ENCODE results near the gene AFF2.

AFF2 gene

GRCh38 chrX:148874636-148875246, 374.3 kb downstream of the AFF2 start:
- no peaks in the 10 kb centered on the region for H3K9me2 ChIP-seq (replicated peaks; ENCODE audit: insufficient read depth, low read length)
- no peaks in the 10 kb centered on the region for H3K36me3 ChIP-seq (replicated peaks; ENCODE audit: insufficient read depth, low read length)
- H3F3A ChIP-seq (ENCODE audit: insufficient read depth, low read length): no peaks in the 10 kb centered on the region
- no peaks in the 10 kb centered on the region for H3K79me2 ChIP-seq (ENCODE audit: low read length)
- no peaks in the 10 kb centered on the region for H3K9me3 ChIP-seq (replicated peaks; ENCODE audit: insufficient read depth, low read length)
- no peak for TF ChIP-seq CTCF (IDR thresholded peaks at IDR 0.05; ENCODE audit: low read length)
- H4K20me1 ChIP-seq (ENCODE audit: insufficient read depth, low read length): no peaks in the 10 kb centered on the region
- H3K27ac ChIP-seq (ENCODE audit: low read length): no peak overlapping the region
- H3K4me2 ChIP-seq (ENCODE audit: low read depth, low read length): no peak overlapping the region
- no peaks in the 10 kb centered on the region for H3K27me3 ChIP-seq (replicated peaks; ENCODE audit: insufficient read depth, low read length)
- H2AFZ ChIP-seq (ENCODE audit: low read length): no peak overlapping the region
- no peak overlapping the region for H3K9ac ChIP-seq (ENCODE audit: low read length)
- H3K4me1 ChIP-seq (ENCODE audit: low read length): no peaks in the 10 kb centered on the region
- no peak overlapping the region for H3K4me3 ChIP-seq (ENCODE audit: low read length)
- DNase-seq: no peak

- no peak overlapping the region for H3K4me3 ChIP-seq (ENCODE audit: low read length)
- TF ChIP-seq CTCF (IDR thresholded peaks at IDR 0.05; ENCODE audit: low read length) (no peak), EZH2 (optimal IDR thresholded peaks at IDR 0.05; ENCODE audit: low read depth, low read length) (no peak), EZH2phosphoT487 (IDR thresholded peaks at IDR 0.05; ENCODE audit: low read length) (no peak)
- H3K79me2 ChIP-seq (ENCODE audit: low read length): no peaks in the 10 kb centered on the region
- H3K4me2 ChIP-seq (ENCODE audit: low read depth, low read length): no peak overlapping the region
- no peak overlapping the region for H2AFZ ChIP-seq (ENCODE audit: low read length)
- H3K27ac ChIP-seq (ENCODE audit: low read length): no peak overlapping the region
- no peaks in the 10 kb centered on the region for H4K20me1 ChIP-seq (ENCODE audit: insufficient read depth, low read length)
- H3K9me3 ChIP-seq (replicated peaks; ENCODE audit: insufficient read depth, low read length): no peaks in the 10 kb centered on the region
- no peaks in the 10 kb centered on the region for H3K4me1 ChIP-seq (ENCODE audit: low read length)
- no peaks in the 10 kb centered on the region for H3K9me2 ChIP-seq (replicated peaks; ENCODE audit: insufficient read depth, low read length)
- no peaks in the 10 kb centered on the region for H3K36me3 ChIP-seq (replicated peaks; ENCODE audit: insufficient read depth, low read length)
- DNase-seq: no peak
- H3F3A ChIP-seq (ENCODE audit: insufficient read depth, low read length): no peaks in the 10 kb centered on the region
- H3K27me3 ChIP-seq (replicated peaks; ENCODE audit: insufficient read depth, low read length): no peaks in the 10 kb centered on the region
- no peak overlapping the region for H3K9ac ChIP-seq (ENCODE audit: low read length)
Measured at GRCh38 chrX:148878371-148878770, 378.0 kb downstream of the AFF2 start.

DNA sequence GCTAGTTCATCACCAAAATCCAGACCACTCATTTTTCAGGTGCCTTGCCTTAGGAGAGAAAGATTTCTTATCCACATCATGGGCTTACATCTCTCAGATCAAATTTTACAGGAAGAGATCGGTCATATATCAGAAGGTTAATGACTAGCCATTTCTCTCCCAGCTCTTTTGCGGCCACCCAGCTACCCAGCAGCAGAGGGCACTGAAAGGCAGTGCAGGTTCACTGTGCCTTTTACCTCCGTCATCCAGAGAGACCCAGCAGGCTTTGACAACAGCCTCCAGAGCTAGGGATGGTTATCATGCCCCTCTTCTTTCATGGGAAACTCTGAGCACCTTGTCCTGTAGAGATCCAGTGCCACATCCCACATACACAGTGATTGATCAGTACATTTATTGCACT, 384.8 kb downstream of the AFF2 start:
- Histone ChIP-seq H3K9me3 (replicated peaks; ENCODE audit: insufficient read depth, low read length) (no peaks in the 10 kb centered on the region), H3K36me3 (replicated peaks; ENCODE audit: insufficient read depth, low read length) (no peaks in the 10 kb centered on the region), H3K4me2 (ENCODE audit: low read depth, low read length) (no peak overlapping the region), H2AFZ (ENCODE audit: low read length) (no peak overlapping the region), H3K79me2 (ENCODE audit: low read length) (no peaks in the 10 kb centered on the region), H3F3A (ENCODE audit: insufficient read depth, low read length) (no peaks in the 10 kb centered on the region), H3K4me1 (ENCODE audit: low read length) (no peaks in the 10 kb centered on the region), H3K27me3 (replicated peaks; ENCODE audit: insufficient read depth, low read length) (no peaks in the 10 kb centered on the region), H3K4me3 (ENCODE audit: low read length) (no peak overlapping the region), H3K9me2 (replicated peaks; ENCODE audit: insufficient read depth, low read length) (no peaks in the 10 kb centered on the region), H4K20me1 (ENCODE audit: insufficient read depth, low read length) (no peaks in the 10 kb centered on the region), H3K9ac (ENCODE audit: low read length) (no peak overlapping the region), H3K27ac (ENCODE audit: low read length) (no peak overlapping the region)
- no peak for DNase-seq
- TF ChIP-seq CTCF (IDR thresholded peaks at IDR 0.05; ENCODE audit: low read length) (no peak), EZH2 (optimal IDR thresholded peaks at IDR 0.05; ENCODE audit: low read depth, low read length) (no peak), EZH2phosphoT487 (IDR thresholded peaks at IDR 0.05; ENCODE audit: low read length) (no peak)
